Fibroblast of upper back skin (primary cell): ENCODE measurements around the gene NGRN.
"Not testable (repeated sequence)": the region's sequence is repeated elsewhere in the genome, so short reads cannot be mapped to it uniquely, and the experiment has no call there.

Source experiments
- DNase-seq: peaks from one replicate; pipeline ENCODE4 v3.0.0-alpha.2; 2013

The NGRN gene

DNA sequence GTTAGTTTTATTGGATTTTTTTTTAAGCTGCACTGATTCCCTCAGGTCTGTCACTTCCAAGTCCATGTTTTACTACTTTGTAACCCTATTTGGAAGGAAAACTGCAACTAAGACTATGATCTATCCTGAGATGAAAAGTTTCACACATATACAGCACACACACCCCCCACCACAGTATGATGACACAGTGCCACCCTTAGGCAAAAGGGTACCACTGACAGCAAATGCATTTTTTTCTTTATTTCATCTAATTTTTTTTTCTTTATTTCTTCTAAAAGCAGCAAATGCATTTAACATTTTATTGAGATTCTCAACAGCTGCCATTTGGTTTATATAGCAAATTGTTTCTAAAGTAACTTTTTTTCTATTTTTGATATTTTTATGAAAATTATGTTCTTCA lies 21.2 kb downstream of the NGRN start:
- peak; percentile 38 for DNase-seq

DNA sequence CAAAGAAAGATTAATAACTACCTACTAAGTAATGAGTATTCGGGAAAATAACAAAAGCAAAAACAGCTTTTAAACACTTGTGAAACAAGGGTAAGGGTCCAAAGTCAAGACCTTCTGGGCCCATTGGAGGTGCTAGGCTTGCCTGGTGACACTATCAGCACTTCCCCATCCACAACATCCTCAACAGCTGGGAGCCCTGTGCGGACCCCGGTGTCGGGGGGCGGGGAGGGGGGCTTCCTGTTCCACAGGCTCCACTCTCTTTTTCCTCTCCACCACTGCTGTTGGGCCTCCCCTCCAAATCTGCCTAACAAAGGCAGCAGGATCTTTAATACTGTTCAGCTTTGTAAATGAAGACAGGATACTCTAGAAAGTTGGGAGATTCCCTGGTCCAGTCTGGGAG lies 21.6 kb downstream of the NGRN start:
- no peak for DNase-seq

DNA sequence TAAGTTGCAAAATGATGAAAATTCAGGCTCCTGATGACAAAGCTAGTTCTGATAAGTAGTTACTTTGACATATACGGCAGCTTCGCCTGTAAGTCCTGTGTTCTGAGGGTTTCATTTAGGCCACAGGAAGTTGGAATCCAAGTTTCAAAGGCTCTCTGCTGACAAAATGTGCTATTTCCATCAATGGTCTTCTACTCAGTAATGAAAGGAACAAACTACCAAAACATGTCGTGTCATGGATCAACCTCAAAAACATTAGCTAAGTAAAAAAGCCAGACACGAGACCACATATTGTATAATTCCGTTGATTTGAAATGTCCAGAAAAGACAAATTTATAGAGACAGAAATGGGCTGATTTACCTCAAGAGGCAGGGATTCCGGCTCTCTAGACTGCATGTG lies 22.5 kb downstream of the NGRN start:
- no peak for DNase-seq

DNA sequence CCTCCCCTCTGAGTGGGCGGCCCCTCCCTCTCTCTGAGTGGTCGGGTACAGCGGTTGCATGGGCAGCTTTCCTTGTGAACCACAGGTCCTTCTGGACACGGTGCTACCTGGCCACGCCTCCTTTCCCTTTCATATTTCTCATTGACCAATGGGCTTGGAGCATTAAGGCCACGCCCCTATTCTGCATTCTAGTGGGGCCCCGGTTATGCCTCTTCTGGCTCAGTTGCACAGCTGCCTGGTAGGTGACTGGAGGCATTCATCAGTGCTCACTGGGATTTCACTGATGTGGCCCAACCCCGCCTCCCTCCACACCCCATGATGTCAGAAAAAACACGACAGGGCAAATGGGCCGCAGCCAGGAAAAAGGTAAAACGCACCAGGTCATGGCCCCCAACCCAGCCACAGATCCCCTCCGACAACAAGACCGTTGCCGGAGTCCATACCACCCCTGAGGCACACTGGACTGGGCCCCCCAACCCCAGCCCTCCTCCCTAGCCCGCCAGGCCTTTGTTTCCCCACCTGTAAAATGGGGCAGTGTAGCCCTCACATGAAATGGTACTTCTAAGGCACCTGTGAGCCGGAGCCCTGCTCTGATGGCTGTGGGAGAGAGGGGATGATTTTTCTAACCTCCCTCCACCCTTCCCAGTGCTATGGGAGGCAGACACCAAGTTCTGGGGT lies 26.3 kb downstream of the NGRN start:
- peak; percentile 4 for DNase-seq

DNA sequence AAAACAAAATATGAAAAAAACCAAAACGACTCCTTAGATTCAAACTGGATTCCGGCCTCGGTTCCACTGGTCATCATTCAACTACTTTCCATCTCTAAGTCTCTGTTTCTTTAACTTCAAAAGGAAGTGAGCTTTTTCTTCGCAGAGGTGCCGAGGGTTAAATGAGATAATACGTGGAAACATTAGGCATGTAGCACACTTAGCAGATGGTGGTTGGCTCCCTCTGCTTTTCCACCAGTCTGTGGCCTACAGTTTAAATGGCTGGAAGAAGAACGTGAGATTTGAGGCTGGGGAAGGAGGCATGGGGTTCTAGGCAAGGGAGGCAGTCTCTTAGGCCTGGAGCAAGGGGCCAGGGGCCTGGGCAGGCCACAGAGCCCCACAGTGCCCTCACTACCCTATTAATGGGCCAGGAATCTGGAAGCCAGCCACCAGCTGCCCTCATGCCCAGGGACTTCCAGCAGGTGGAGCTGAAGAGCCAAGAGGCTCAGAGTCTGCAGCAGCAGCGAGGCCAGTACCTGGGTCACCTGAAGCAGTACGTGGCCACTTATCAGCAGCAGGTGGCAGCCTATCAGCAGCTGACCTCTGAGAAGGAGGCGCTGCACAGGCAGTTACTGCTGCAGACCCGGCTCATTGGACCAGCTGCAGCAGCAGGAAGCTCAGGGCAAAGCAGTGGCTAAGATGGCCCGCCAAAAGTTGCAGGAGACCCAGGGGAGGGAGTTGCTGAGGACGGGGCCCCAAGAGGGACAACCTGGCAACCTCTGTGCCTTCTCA lies 27.8 kb downstream of the NGRN start:
- peak; percentile 34 for DNase-seq

DNA sequence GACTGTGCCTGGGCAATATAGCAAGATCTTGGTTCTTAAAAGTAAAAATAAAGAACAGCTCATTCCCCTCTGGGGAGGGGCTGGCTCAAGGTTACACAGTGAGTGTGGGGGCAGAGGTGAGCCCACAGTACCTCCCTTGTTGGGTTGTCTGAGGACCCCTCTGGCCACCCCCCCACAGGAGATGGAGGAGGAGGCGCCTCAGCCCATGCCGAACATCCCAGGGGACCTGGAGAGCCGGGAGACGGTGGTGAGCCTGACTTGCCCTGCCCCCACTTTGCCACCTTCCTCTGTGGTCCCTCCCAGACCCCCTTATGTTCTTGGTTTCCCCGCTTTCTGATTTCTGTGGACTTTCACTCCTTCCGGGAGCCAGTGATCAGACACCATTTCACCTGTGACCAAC lies 28.7 kb downstream of the NGRN start:
- DNase-seq: no peak

DNA sequence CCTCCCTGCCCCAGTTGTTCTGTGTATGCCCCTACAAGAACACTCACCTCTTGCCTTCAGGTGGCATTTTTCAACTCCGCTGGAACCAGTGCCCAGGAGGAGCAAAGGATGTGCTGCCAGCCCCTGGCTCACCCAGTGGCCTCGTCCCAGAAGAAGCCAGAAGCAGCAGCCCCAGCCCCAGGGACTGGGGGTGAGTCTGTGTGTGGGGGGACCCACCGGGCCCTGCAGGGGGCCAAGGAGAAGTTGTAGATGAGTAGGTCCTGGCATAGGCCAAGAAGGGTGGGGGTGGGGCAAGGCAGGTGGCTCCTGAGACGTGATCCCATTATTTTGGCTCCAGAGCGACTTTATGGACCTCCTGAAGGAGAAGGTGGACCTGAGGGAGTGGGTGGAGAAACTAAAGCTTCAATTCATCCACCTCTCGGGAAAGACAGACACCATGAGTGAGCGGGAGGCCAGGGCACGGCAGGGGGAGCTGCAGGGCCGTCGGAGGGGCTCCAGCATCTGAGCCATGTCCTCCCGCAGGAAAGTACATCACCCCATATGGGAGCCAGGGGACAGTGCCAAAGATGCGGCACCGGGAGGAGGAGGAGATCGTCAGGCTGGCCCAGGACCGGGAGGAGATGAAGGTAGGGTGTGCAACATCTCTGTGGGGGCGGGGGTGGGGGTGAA lies 29.3 kb downstream of the NGRN start:
- no peak for DNase-seq

DNA sequence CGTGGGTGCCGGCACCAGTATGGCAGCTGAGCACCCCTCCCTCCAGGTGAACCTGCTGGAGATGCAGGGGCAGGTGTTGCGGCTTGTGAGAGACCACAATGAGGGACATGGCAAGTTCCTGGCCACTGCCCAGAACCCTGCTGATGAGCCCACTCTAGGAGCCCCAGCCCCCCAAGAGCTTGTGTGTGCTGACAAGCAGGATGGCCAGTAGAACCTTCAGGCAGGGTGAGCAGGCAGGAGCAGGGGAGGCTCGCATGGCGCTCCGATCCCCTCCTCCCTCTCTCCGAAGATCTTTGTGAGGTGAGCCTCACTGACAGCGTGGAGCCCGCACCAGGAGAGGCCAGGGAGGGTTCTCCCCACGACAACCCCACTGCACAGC lies 29.8 kb downstream of the NGRN start:
- no peak for DNase-seq

DNA sequence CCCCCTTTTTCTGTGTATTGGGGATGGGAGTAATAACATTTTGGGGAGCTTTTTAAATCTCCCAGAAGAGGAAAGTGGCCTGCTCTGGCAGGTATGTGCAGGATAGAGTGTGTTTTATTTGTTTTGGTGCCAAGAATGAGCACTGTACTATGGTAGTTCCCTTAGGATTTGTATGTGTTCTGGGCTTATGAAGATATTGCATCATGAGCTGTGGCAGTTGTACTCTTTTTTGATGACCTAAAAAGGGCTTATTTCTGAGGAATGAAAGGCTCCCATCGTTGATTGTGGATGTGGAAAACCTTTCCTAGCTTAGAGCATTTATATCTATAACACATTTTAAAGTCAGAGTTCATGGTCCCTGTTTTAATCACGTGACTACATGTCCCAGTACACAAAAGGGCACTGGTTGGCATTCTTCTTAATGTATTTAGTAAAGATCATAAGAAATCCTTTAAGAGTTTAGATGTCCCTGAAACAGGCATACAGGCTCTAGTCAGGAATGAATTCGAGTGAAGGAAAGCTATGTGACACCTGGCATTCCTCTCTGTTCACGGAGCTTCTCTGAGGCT lies 30.9 kb downstream of the NGRN start:
- peak; percentile 20 for DNase-seq

DNA sequence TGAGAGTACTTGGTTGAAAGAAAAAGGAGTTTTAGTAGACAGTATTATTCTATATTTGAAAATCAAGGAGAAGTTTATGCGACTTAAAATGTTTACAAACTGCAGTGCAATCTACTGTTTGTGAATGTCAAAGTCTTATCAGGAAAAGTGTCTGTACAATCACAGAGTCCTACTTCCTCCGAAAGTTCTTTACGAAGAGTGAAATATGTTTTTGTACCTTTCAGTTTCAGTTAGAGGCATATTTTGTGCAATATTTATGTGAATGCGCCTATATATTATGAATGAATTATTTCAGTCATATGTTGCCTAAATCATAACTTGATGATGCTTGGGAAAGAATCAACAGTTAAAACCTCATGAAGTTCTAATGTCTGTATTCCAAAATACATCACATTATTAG lies 31.5 kb downstream of the NGRN start:
- no peak for DNase-seq

DNA sequence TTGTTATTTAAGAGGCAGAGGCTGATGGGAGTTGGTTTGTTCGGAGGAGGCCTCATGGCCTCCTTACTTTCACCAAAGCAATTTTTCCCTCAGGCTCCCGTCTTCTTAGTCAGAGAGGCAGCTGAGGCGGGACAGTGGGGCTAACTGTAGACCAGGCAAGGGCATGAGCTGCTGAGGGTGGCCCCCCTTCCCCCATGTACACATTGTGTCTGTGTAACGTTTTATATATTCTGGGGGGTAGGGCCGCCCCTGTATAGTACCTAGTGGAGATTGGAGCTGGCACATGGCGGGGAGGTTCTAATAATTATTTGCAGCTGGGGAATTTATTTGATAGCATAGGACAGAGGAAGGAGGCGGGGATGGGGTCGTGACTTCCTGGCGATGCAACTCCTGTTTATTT lies 35.1 kb downstream of the NGRN start:
- no peak for DNase-seq

DNA sequence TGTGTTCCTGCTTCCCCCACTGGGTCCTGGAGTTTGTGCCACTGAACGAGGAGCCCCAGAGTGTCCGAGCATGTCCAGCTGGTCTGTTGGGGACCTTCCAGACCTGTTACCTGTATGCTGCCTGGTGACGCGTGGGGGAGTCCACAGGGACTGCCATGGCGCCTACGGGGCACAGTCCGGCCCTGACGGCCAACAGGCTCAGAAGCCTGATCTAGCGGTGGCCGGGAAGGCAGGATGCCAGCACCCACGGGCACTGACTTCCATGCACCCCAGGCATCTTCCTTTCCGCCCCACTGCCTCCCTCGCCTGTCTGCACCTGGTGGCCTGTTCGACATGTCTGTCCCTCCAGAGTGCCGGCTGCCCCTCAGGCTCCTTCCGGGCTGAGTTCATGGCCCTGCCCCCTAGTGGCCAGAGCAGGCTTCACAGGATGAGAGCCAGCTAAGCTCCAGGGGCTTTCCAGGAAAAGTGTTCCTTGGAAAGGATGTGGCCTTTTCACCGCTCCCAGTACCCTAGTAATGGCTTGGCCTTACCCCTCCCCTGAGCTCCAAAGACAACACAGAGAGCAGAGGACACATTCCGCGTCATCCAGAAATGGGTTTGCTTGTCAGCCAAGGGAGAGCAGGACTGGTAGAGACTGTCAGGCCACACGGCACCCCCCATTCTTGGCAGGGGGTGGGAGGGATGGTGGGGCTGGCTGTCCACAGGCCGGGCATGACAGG lies 35.7 kb downstream of the NGRN start:
- peak; percentile 49 for DNase-seq

DNA sequence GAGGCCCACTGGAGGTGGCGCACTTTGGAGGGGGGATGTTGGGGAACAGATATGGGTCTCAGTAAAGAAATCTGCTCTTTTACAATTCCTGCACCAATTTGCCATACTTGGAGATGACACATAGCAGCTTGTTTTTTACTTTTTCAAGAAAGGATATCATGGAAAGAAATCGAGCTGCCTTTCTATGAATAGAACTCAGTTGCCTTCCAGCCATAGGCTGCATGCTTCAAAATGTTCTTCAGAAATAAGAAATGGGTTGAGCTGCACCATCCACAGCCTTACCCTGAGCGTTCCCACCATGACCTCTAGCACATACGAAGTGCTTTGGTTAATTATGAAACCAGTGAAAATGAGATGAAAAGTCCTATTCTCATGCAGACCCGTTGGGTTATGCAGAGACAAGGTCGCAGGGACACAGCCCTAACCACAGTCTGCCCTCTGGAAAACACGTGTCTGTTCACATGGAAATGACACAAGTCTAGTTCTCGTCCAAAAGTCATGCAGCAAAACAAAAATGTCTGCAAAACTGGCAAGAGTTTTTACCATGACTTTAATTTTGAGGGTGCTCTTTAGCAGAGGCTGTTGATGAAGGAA lies 36.3 kb downstream of the NGRN start:
- no peak for DNase-seq

DNA sequence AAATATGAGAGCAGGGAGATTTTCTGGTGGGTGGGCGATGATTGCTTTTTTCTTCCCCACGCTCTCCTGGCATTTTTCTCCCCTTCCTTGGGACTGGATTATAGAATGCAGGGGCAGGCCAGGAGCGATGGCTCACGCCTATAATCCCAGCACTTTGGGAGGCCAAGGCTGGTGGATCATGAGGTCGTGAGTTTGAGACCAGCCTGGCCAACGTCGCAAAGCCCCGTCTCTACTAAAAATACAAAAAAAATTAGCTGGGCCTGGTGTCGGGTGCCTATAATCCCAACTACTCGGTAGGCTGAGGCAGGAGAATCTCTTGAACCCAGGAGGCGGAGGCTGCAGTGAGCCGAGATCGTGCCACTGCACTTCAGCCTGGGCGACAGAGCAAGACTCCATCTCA lies 39.9 kb downstream of the NGRN start:
- not testable (repeated sequence) for DNase-seq

DNA sequence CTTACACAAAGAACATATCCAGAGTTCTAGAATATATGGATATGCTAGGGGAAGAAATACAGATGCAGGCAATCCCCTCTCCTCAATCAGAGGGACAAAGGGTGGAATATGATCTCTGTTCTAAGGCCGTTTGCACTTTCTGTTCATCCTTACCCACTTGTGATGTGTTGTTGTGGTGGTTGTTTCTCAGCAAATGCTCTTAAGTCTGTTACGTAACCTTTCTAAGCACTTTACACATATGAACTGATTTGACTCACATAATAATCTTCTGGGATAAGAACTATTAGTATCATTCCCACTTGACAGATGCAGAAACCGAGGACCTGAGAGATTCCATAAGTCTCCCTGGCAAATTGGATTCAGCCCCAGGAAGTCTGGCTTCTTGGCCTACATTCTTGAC lies 40.5 kb downstream of the NGRN start:
- DNase-seq: no peak

DNA sequence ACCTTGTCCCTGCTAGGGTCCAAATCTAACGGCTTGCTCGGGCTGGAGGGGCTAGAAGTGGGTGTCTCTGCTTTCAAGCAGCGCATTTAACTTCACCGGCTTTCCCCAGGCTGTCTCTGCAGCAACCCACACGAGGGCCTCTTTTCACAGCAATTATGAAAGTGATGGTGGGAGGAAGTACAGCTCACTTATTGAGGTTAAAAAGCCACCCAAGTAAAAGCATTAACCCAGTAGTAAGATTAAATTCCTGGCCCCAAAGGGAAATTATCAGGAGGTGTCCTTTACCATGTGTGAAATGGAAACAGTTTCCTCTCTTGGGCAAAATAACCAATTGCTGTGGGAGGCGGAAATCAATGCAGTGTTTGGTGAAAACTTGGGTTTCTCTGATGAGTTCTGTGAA lies 41.1 kb downstream of the NGRN start:
- no peak for DNase-seq

DNA sequence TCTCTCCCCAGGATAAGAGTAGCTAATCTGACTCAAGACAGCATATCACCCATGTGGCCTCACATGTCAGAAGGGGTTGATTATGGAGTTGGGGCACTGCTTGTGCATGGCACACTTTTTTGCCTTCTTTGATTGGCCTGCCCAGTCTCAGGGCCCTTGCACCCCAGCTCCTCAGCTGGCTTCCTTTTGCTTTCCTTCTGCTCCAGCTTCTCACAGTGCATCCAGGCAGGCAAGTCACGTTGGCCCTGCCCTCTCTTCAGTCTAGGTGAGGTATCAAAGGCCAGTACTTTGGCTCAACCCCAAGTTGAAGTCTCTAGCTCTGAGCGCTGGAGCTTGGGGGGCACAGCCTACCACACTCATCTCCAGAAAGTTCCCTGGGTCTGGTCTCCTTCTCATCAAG lies 42.2 kb downstream of the NGRN start:
- no peak for DNase-seq

DNA sequence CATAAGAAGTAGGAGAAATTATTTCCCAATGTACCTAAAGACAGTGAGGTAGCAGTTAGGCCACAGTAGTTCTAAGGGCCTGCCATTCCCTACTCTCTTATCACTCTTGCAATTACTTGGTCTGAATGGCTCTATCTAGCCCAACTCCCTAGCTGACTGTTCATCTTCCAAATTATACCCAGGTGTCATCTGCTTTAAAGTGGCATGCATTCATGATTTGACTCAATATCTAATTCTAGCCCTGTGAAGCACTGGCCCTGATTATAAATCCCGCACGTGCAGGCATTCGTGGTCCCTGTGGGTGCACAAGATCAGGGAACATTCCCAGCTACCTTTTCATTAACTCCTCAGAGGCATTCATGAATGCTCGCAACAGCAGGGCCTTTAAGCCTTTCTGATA lies 43.5 kb downstream of the NGRN start:
- DNase-seq: no peak

DNA sequence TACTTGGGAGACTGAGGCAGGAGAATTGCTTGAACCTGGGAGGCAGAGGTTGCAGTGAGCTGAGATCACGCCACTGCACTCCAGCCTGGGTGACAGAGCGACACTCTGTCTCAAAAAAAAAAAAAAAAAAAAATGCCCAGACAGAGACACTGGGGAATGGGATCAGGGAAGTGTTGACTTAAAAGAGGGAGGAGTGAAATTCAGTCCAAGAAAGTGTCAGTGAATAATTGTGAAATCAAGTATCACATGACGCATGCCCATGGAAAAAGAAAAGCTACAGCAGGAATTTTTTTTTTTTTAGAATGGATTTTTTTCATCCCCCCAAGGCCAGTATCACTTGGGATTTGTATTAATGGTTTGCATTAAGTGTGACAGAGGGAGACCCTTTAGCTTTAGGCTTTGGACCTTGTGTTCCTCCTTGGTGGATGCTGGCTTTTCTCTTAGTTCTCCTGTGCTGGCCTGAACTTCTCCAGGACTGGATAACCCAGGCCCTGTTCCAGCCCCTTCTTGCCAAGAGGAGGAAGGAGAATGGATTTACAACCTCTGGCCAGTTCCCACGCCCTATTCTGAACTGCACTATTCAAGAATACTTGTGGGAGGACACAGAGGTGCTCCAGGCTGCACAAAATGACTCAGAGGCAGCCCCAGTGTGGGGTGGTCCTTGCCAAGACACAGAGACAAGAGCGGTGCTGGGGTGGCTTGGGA lies 50.0 kb downstream of the NGRN start:
- DNase-seq: peak; percentile 43

DNA sequence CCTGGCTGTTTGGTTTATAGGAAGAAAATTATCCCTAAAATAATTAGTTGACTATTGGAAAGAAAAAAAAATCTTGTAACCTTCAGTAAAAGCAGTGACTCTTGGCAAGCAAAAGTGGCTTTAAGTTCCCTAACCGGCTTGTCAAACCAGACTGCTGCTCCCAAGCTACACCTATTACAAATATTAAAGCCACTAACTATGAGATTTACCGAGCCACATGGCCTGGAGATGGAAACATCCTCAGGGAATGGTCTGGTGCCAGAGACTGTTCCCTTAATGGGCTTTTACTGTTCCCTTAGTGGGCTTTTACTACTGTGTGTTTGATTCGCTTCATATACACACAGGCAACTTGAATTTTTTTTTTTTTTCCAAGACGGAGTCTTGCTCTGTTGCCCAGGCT lies 50.7 kb downstream of the NGRN start:
- no peak for DNase-seq

DNA sequence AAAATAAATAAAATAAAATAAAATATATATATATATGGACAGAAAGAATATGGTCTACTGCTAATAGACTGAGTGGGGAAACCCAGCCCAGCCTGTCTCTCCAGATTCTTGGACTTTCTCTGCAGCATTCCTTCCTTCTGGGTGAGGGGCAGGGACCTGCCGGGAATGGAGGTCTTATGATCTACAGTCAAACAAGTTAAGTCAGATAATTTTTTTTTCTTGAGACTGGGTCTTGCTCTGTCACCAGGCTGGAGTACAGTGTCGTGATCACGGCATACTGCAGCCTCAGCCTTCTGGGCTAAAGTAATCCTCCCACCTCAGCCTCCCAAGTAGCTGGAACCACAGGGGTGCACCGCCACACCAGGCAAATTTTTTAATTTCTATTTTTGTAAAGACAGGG lies 53.1 kb downstream of the NGRN start:
- DNase-seq: no peak
